Vagina (tissue), 2 donors: ENCODE data around the gene CADPS2.
"Not testable (repeated sequence)": the region's sequence is repeated elsewhere in the genome, so short reads cannot be mapped to it uniquely, and the experiment has no call there.

ENCODE experiments used
- POLR2A ChIP-seq, 2 donors: fragments of 450-650 bp; IDR thresholded peaks; one replicate each; pipeline ENCODE4 v1.6.1; 2017; ENCODE audit warnings: antibody characterized with exemption in 2 of 2, mild to moderate bottlenecking in 2 of 2, moderate library complexity in 2 of 2
- POLR2AphosphoS5 ChIP-seq, 2 donors: sonication (generic); formaldehyde crosslinking; IDR thresholded peaks; one replicate each; pipeline ENCODE4 v1.9.0; 2017; ENCODE audit warnings: antibody characterized with exemption in 2 of 2, mild to moderate bottlenecking in 2 of 2, low read depth in 1 of 2; ENCODE audit not compliant: insufficient read depth in 1 of 2
- TF ChIP-seq, protein P1 (sequence below), 3 experiments: fragments of 450-650 bp in 2 of 3; fragments of 200-600 bp in 1 of 3; sonication (generic) in 1 of 3; IDR thresholded peaks; one replicate each; pipeline ENCODE4 v1.5.1; 2017 to 2019; ENCODE audit warnings: antibody characterized with exemption in 3 of 3, mild to moderate bottlenecking in 2 of 3, moderate library complexity in 2 of 3

DNA sequence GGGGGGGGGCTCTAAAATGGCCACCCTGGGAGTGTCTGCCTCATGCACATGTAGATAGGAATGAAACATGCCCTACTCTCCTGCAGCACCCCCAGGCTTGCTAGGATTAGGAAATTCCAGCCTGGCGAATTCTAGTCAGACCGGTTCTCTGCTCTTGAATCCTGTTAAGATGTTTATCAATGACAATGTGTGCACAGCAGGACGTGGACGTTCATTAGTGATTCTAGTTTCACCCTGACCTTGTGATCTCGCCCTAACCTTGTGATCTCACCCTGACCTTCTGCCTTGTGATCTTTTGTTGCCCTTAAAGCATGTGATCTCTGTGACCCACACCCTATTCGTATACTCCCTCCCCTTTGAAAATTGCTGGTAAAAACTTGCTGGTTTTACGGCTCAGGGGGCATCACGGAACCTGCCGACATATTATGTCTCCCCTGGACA is 207.0 kb downstream of the CADPS2 start:
- TF ChIP-seq, protein P1, sequence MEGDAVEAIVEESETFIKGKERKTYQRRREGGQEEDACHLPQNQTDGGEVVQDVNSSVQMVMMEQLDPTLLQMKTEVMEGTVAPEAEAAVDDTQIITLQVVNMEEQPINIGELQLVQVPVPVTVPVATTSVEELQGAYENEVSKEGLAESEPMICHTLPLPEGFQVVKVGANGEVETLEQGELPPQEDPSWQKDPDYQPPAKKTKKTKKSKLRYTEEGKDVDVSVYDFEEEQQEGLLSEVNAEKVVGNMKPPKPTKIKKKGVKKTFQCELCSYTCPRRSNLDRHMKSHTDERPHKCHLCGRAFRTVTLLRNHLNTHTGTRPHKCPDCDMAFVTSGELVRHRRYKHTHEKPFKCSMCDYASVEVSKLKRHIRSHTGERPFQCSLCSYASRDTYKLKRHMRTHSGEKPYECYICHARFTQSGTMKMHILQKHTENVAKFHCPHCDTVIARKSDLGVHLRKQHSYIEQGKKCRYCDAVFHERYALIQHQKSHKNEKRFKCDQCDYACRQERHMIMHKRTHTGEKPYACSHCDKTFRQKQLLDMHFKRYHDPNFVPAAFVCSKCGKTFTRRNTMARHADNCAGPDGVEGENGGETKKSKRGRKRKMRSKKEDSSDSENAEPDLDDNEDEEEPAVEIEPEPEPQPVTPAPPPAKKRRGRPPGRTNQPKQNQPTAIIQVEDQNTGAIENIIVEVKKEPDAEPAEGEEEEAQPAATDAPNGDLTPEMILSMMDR (IDR thresholded peaks at IDR 0.05) = not testable (repeated sequence)
- not testable (repeated sequence) for TF ChIP-seq POLR2A (IDR thresholded peaks at IDR 0.05); POLR2AphosphoS5 (IDR thresholded peaks at IDR 0.05; ENCODE audit: insufficient read depth in 1 of 2, low read depth in 1 of 2)
